HepG2 (cell line): Measurements from ENCODE around the gene RPL36. TPM values are rescaled to one million over a fixed set of nuclear protein-coding genes. Genes with fewer than 3 reads are reported as not detected.

Source experiments
- DDIT3 ChIP-seq: sonication (generic); formaldehyde crosslinking; IDR thresholded peaks from 2 replicates; pipeline ENCODE4 v1.4.0; 2020; ENCODE audit warnings: mild to moderate bottlenecking, missing genetic modification reagents
- E2F2 ChIP-seq: sonication (generic); formaldehyde crosslinking; IDR thresholded peaks from 2 replicates; pipeline ENCODE4 v1.4.0; 2020; ENCODE audit warnings: missing genetic modification reagents, borderline replicate concordance
- ETS1 ChIP-seq: sonication (generic); formaldehyde crosslinking; IDR thresholded peaks from 2 replicates; pipeline ENCODE4 v1.4.0; 2020; ENCODE audit warnings: missing genetic modification reagents
- ISX ChIP-seq: sonication (generic); formaldehyde crosslinking; conservative IDR thresholded peaks from 2 replicates; pipeline ENCODE4 v1.5.0; 2020; ENCODE audit warnings: missing genetic modification reagents
- KDM2A ChIP-seq: sonication (generic); formaldehyde crosslinking; IDR thresholded peaks from 2 replicates; pipeline ENCODE4 v1.4.0; 2020; ENCODE audit warnings: low read depth, missing genetic modification reagents, borderline replicate concordance
- MED13 ChIP-seq: sonication (generic); formaldehyde crosslinking; IDR thresholded peaks from 2 replicates; pipeline ENCODE4 v1.5.0; 2020; ENCODE audit warnings: missing genetic modification reagents
- POLR2A ChIP-seq, 2 experiments: IDR thresholded peaks; 2 replicates each; pipeline ENCODE4 v1.6.1; 2011; ENCODE audit warnings: low read depth in 2 of 2, low read length in 2 of 2, mild to moderate bottlenecking in 1 of 2, moderate library complexity in 1 of 2; ENCODE audit not compliant: insufficient read depth in 1 of 2
- PRDM15 ChIP-seq: sonication (generic); formaldehyde crosslinking; IDR thresholded peaks from 2 replicates; pipeline ENCODE4 v1.4.0; 2020; ENCODE audit warnings: missing genetic modification reagents
- RBM22 ChIP-seq: fragments of 200-400 bp; formaldehyde crosslinking; optimal IDR thresholded peaks from 2 replicates; pipeline ENCODE3; 2017; ENCODE audit warnings: mild to moderate bottlenecking, low read length, moderate library complexity
- SP4 ChIP-seq: sonication (generic); formaldehyde crosslinking; IDR thresholded peaks from 2 replicates; pipeline ENCODE4 v1.8.1; 2023; ENCODE audit warnings: mild to moderate bottlenecking, missing genetic modification reagents
- TCF7 ChIP-seq: sonication (generic); IDR thresholded peaks from 2 replicates; pipeline ENCODE4 v1.6.1; 2016; ENCODE audit warnings: antibody characterized with exemption, low read depth
- ZC3H13 ChIP-seq: sonication (generic); formaldehyde crosslinking; IDR thresholded peaks from 2 replicates; pipeline ENCODE4 v1.8.1; 2023; ENCODE audit warnings: mild to moderate bottlenecking, missing genetic modification reagents, moderate library complexity
- ZFP36 ChIP-seq: fragments of 150-350 bp; IDR thresholded peaks from 2 replicates; pipeline ENCODE4 v1.6.1; 2018; ENCODE audit warnings: borderline replicate concordance, low read length, low read depth; ENCODE audit not compliant: partially characterized antibody
- ZFP90 ChIP-seq: sonication (generic); formaldehyde crosslinking; IDR thresholded peaks from 2 replicates; pipeline ENCODE4 v1.8.0; 2022; ENCODE audit warnings: missing genetic modification reagents, mild to moderate bottlenecking, inconsistent platforms, borderline replicate concordance
- ZNF234 ChIP-seq: sonication (generic); formaldehyde crosslinking; conservative IDR thresholded peaks from 2 replicates; pipeline ENCODE4 v1.5.1; 2020; ENCODE audit warnings: mild to moderate bottlenecking, missing genetic modification reagents
- ZNF354B ChIP-seq: sonication (generic); formaldehyde crosslinking; IDR thresholded peaks from 2 replicates; pipeline ENCODE4 v1.8.0; 2022; ENCODE audit warnings: mild to moderate bottlenecking, missing genetic modification reagents
- ZNF574 ChIP-seq: sonication (generic); formaldehyde crosslinking; IDR thresholded peaks from 2 replicates; pipeline ENCODE4 v1.4.0; 2020; ENCODE audit warnings: missing genetic modification reagents
- ZNF773 ChIP-seq: sonication (generic); formaldehyde crosslinking; IDR thresholded peaks from 2 replicates; pipeline ENCODE4 v1.4.0; 2020; ENCODE audit warnings: missing genetic modification reagents, borderline replicate concordance
- ZNF878 ChIP-seq: sonication (generic); formaldehyde crosslinking; IDR thresholded peaks from 2 replicates; pipeline ENCODE4 v1.8.1; 2023; ENCODE audit warnings: mild to moderate bottlenecking, missing genetic modification reagents, moderate library complexity
- polyA plus RNA-seq, 8 experiments: library from polyadenylated mRNA; depleted of rRNA in 3 of 8; stranded (reverse) in 7 of 8; unstranded in 1 of 8; fragments of >200 nt; fragmentation: Illumina TruSeq in 4 of 8; extraction: Trizol in 4 of 8; gene quantifications; 2 replicates each; pipeline versions ENCODE4 v1.2.1 to v1.2.3, GENCODE V29; 2011 to 2016; ENCODE audit warnings: low read depth in 4 of 8, missing spikeins in 1 of 8, mixed read lengths in 1 of 8; ENCODE audit not compliant: insufficient read depth in 1 of 8
- total RNA-seq, 5 experiments: library from RNA; depleted of rRNA; stranded (reverse); fragments of >200 nt; fragmentation: Illumina TruSeq; extraction: Trizol; gene quantifications; 2 replicates each; pipeline ENCODE4 v1.2.3, GENCODE V29; 2016; ENCODE audit warnings: low read depth in 1 of 5

The RPL36 gene
- total and polyA plus RNA-seq, 2 of the 13 experiments (the other 11 are each of a cell fraction or from before 2014, with no cell fraction given), result 706 to 740 TPM

- TF ChIP-seq POLR2A (IDR thresholded peaks at IDR 0.05; ENCODE audit: insufficient read depth in 1 of 2, low read depth in 2 of 2, low read length in 2 of 2), result peak in 1 of 2 experiments; percentile 39; a peak in 2 of 4 replicates
- TF ChIP-seq ZNF574, result peak; percentile 44; the same call in 1 of the 2 replicates
- no peak for TF ChIP-seq ZFP36
- peak; percentile 40; the same call in 1 of the 2 replicates for TF ChIP-seq SP4 (CRISPR knock-in tag)
- TF ChIP-seq PRDM15 (CRISPR knock-in tag), result 0 out of 2 replicates have a peak, but pooled peaks have one; percentile 28
- TF ChIP-seq RBM22, result peak; percentile 88
- no peak for TF ChIP-seq TCF7
- 0 out of 2 replicates have a peak, but pooled peaks have one; percentile 33 for TF ChIP-seq ISX
- TF ChIP-seq DDIT3 (CRISPR knock-in tag), result no peak
- 0 out of 2 replicates have a peak, but pooled peaks have one; percentile 1 for TF ChIP-seq ZNF234 (CRISPR knock-in tag)
- TF ChIP-seq E2F2 (CRISPR knock-in tag), result 0 out of 2 replicates have a peak, but pooled peaks have one; percentile 13
- peak; percentile 50; the same call in 1 of the 2 replicates for TF ChIP-seq ZNF773 (CRISPR knock-in tag)
- TF ChIP-seq MED13 (CRISPR knock-in tag), result 0 out of 2 replicates have a peak, but pooled peaks have one; percentile 47
- peak; percentile 87 for TF ChIP-seq ZC3H13 (CRISPR knock-in tag)
- TF ChIP-seq ZNF878, result 0 out of 2 replicates have a peak, but pooled peaks have one; percentile 17
- TF ChIP-seq ETS1 (CRISPR knock-in tag), result 0 out of 2 replicates have a peak, but pooled peaks have one; percentile 20
- TF ChIP-seq KDM2A (CRISPR knock-in tag), result peak; percentile 26; the same call in 1 of the 2 replicates
- no peak for TF ChIP-seq ZNF354B (CRISPR knock-in tag)
- TF ChIP-seq ZFP90 (CRISPR knock-in tag), result 0 out of 2 replicates have a peak, but pooled peaks have one; percentile 22
Measured at GRCh38 chr19:5690955-5691821, 1.1 kb downstream of the RPL36 start (continued).
